Adipose tissue (tissue), 3 donors: Measurements from ENCODE around the gene CNPY1. TPM values are rescaled to one million over a fixed set of nuclear protein-coding genes. Genes with fewer than 3 reads are reported as not detected.

Source experiments
- H3K27ac ChIP-seq: one replicate; pipeline ENCODE4 v1.5.1; 2013; ENCODE audit warnings: low read depth, low read length
- WGBS, 3 donors: extraction: QIAGEN DNeasy Blood & Tissue Kit; methylation state at CpG; one replicate each; pipeline ENCODE4 v1.1.7; 2013; 5-methylcytosine and 5-hydroxymethylcytosine counted together
- polyA plus RNA-seq, 3 donors: library from polyadenylated mRNA; stranded (reverse); fragments of 200-250 nt; gene quantifications; one replicate each; pipeline ENCODE4 v1.2.3, GENCODE V29; 2013
- donor health status: healthy with polysubstance abuse.
- donor health status: Bipolar disorder and iron deficiency.
- donor health status: healthy.

The CNPY1 gene
- polyA plus RNA-seq, 3 donors: not detected

- 87 to 90% (median 89%) methylated on average over 9 of the region's 9 CpGs for WGBS, 3 donors
- no peak overlapping the region for H3K27ac ChIP-seq
Measured at GRCh38 chr7:155543926-155544325, 2.4 kb downstream of the CNPY1 start.

- H3K27ac ChIP-seq: no peak overlapping the region
- WGBS, 3 donors: 74 to 82% (median 75%) methylated on average over 21 of the region's 21 CpGs
Measured at GRCh38 chr7:155543011-155543876, 3.1 kb downstream of the CNPY1 start.

DNA sequence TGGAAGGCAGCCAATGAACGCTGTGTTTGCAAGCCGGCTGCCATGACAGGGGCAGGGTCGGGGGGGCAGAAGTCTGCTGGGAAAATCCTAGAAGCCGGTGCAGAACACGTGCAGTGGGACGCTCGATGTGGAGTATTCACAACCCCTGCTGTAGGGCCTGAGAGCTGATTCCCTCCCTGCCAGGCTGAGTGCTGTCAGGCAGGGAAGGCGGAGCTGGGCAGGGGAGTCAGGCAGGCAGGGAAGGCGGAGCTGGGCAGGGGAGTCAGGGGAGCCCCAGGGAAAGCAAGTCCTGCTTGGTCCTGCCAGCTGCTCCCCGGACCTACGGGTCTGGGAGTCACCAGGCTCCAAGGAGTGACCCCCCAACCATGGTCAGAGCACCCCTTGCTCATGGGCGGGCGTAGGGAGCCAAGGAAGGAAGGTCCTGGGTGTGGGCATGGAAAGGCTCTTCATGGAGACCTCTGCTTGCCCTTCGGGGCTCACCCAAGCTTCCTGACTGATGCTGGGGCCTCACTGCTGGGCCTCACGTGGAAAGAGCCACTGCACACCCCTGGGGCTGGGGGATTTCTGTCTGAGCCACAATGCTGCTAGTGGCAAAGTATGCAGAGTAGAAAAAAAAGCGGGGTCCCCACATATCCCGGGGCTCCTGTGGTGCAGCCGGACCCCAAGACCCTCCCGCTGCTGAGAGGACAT lies 4.2 kb downstream of the CNPY1 start:
- no peak overlapping the region for H3K27ac ChIP-seq
- 66 to 71% (median 70%) methylated on average over 19 of the region's 19 CpGs for WGBS, 3 donors

- H3K27ac ChIP-seq: no peak overlapping the region
- WGBS, 3 donors: 60 to 75% (median 65%) methylated on average over 12 of the region's 12 CpGs
Measured at GRCh38 chr7:155540553-155540952, 5.8 kb downstream of the CNPY1 start.

DNA sequence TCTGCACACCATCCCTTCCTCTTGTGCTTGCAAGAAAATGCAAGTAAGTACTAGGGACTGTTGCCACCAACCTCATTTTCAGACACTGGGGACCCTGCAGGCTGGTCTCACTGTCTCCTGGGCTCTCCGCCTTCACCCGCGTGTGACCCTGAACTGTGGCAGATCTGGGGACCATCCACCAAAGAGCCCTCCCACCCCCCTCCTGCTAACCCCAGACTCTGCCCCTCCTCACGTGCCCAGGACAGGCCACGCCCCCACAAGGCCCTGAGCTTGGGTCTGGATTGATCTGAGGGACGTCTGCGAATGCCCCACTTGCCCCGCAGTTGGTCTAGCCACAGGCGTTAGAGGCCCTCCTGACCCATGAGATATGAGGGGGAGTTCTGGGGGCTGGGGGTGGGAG lies 8.1 kb downstream of the CNPY1 start:
- WGBS, 3 donors: 38 to 61% (median 40%) methylated on average over 9 of the region's 9 CpGs
- H3K27ac ChIP-seq: no peak overlapping the region

GRCh38 chr7:155536451-155536850 lies 9.9 kb downstream of the CNPY1 start:
- no peak overlapping the region for H3K27ac ChIP-seq
- 68 to 76% (median 68%) methylated on average over 8 of the region's 8 CpGs for WGBS, 3 donors

DNA sequence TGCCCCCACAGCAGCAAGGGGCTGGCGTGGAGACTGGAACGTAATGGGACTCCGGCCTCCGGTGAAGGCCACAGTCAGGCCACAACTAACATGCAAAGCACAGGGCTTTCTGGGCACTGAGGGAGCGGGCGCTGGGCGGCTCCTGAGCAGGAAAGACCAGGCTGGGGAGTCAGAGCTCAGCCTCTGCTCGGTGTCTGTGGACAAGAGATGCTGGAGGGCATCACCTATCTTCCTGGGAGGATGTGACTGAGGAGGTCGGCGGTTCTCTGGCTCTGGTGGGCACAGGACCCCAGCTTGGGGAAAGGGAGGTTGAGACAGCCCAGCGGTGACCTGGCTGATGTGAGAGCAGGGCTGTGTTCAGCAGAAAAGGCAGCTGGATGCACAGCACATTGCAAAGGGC lies 11.7 kb downstream of the CNPY1 start:
- no peak overlapping the region for H3K27ac ChIP-seq
- whole genome bisulfite sequencing, 3 donors: 70 to 90% (median 82%) methylated on average over 11 of the region's 11 CpGs

- WGBS, 3 donors: 27 to 33% (median 28%) methylated on average over 27 of the region's 27 CpGs
- H3K27ac ChIP-seq: no peak overlapping the region
Measured at GRCh38 chr7:155533827-155534690, 12.3 kb downstream of the CNPY1 start.

GRCh38 chr7:155533120-155533826 lies 13.1 kb downstream of the CNPY1 start:
- WGBS, 3 donors: 1 to 3% (median 2%) methylated on average over 60 of the region's 60 CpGs
- no peak overlapping the region for H3K27ac ChIP-seq

DNA sequence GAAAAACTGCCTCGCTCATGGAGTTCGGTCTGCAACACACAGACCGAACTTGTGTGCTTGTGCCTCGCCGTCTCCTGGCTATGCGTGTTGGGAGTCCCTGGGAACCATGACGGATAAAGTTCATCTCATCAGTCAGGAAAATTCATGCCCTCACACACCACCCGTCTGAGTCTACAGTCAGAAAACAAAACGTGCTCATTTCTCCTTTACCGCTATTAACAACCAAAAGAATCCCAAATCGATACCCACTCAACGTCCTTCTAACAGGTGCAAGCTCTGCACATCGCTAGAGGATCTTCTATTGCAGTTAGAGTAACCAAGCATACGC lies 13.6 kb downstream of the CNPY1 start:
- WGBS, 3 donors: 21 to 29% (median 23%) methylated on average over 14 of the region's 14 CpGs
- H3K27ac ChIP-seq: no peak overlapping the region

- WGBS, 3 donors: 13 to 44% (median 20%) methylated on average over 9 of the region's 9 CpGs
- no peak overlapping the region for H3K27ac ChIP-seq
Measured at GRCh38 chr7:155531681-155532080, 14.7 kb downstream of the CNPY1 start.

DNA sequence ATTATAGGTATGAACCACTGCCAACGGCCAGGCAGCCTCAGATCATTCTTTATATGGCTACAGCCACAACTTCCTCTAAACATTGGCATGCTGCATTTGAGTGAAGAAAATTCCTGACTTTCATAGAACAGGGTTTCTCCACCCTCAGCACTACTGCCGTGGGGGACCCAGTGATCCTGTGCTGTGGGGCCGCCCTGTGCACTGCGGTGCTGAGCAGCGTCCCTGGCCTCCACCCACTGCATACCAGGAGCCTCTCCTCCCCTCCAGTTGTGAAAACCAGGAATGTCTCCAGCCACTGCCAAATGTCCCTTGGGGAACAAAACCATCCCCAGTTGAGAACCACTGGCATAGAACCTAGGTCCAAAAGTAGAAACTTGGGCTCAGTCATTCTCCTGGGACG lies 15.8 kb downstream of the CNPY1 start:
- H3K27ac ChIP-seq: no peak overlapping the region
- 67 to 82% (median 69%) methylated on average over 6 of the region's 6 CpGs for WGBS, 3 donors

DNA sequence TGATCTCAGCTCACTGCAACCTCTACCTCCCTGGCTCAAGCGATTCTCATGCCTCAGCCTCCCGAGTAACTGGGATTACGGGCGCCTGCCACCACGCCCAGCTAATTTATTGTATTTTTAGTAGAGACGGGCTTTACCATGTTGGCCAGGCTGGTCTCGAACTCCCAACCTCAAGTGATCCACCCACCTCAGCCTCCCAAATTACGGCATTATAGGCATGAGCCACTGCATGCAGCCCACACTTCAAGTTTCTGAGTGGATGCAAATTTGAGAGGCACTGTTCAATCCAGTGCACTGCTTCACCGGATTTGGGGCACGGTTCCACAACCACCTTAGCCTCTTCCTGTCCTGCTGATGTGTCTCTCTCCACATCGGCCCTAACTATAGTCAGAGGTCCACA lies 16.5 kb downstream of the CNPY1 start:
- 85 to 96% (median 91%) methylated on average over 11 of the region's 11 CpGs for WGBS, 3 donors
- H3K27ac ChIP-seq: no peak overlapping the region

DNA sequence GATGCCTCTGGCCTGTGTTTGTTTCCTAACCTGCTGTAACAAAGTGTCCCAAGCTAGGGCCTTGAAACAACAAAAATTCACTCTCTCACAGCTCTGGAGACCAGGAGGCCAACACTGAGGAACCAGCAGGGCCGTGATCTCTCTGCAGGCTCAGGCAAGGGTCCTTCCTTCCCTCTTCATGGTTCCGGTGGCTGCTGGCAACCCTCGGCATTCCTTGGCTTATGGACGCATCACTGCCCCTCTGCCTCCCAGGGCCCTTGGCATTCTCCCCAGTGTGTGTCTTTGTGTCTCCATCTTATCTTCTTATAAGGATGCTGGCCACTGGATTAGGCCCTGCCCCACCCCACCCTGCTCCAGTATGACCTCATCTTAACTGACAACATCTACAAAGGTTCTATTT lies 17.0 kb downstream of the CNPY1 start:
- no peak overlapping the region for H3K27ac ChIP-seq
- WGBS, 3 donors: 91 to 96% (median 93%) methylated on average over 4 of the region's 4 CpGs

DNA sequence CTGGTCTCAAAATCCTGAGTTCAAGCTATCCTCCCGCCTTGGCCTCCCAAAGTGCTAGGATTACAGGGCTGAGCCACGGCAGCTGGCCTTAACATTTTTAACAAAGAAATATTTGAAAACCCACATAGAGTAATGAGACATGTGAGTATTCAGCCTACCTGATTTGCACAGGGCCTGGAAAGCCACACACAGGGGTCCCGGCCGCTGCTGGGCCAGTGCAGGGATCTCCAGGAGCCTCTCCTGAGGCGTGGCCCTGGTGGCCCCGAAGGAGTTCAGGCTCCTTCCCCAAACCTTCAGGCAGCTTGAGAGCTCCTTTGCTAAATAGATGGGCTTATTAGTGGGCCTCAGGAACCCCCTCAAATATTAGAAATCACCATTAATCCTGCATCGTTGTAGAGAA lies 18.7 kb downstream of the CNPY1 start:
- 80 to 90% (median 89%) methylated on average over 7 of the region's 7 CpGs for WGBS, 3 donors
- H3K27ac ChIP-seq: no peak overlapping the region

GRCh38 chr7:155526225-155526624 lies 20.1 kb downstream of the CNPY1 start:
- no peak overlapping the region for H3K27ac ChIP-seq
- WGBS, 3 donors: 75 to 78% (median 77%) methylated on average over 13 of the region's 13 CpGs

DNA sequence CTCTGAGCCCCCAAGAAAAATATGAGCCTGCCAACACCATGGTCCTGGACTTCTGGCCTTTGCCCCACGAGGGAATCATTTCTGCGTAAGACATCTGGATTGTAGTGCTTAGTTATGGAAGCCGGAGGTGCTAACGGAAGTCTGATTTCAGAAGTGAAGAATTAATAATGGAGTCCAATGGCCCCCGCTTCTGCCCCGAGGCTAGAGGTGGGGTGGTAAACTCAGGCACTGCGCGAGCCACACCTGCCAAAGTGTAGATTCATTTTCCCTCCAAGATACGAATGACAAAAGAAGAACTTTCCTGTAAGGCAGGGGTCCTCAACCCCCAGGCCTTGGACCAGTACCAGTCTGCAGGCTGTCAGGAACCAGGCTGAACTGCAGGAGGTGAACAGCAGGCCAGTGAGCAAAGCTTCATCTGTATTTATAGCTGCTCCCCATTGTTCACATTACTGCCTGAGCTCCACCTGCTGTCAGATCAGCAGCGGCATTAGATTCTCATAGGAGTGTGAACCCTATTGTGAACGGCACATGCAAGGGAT lies 22.3 kb downstream of the CNPY1 start:
- WGBS, 3 donors: 73 to 81% (median 75%) methylated on average over 11 of the region's 11 CpGs
- no peak overlapping the region for H3K27ac ChIP-seq

GRCh38 chr7:155523168-155523675 lies 23.1 kb downstream of the CNPY1 start:
- H3K27ac ChIP-seq: no peak overlapping the region
- 75 to 79% (median 76%) methylated on average over 16 of the region's 16 CpGs for WGBS, 3 donors
